SKM-1 (cell line): ENCODE measurements around the gene CACTIN.

Experiments used
- DNase-seq: peaks from one replicate; lab custom pipeline; 2025; ENCODE audit not compliant: unreplicated experiment; lab: John Stamatoyannopoulos, UW

Gene CACTIN

DNA sequence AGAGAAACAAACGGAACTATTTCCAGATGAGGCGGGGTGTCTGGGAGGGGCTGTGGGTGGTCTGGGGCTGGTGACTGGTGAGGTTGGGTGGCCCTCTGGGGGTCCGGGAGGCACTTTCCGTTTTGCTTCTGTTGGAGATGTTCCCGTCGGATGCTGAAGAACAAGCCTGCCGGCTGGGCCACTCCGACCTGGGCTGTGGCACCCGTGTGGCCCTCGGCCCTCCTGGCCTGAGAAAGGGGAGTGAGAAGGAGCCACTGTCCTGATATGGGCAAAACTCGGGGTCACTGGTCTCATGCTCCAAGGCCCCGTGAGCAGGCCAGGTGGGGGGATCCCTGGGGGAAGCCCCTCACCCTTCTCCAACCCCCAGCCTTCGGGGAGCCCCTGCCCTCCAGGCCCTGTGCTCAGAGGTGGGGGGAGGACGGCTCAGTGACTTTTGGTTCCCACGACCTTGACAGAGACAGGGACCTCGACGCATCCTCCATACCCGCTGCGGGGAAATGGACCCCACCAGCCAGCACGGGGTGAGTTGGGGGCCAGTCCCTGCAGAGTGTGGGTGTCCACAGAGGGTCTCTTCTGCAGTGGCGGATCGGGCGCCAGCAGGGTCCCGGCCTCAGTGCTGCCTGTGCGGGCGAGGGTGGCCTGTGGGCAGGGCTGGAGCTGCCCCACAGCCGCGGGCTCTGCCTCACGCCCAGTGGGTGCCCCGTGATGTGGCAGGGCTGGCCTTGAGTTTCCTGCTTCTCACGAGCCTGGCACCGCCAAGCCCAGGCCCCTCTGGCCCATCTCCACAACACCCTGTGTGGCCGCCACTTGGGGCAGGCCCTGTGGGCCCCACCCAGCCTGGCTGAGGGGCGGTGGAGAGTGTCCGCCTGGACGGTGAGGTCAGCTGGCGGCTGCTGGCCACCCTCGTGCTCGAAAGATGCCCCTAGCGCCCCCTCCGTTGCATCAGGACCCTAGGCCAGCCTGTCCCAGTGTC lies 15.6 kb downstream of the CACTIN start:
- DNase-seq = no peak

DNA sequence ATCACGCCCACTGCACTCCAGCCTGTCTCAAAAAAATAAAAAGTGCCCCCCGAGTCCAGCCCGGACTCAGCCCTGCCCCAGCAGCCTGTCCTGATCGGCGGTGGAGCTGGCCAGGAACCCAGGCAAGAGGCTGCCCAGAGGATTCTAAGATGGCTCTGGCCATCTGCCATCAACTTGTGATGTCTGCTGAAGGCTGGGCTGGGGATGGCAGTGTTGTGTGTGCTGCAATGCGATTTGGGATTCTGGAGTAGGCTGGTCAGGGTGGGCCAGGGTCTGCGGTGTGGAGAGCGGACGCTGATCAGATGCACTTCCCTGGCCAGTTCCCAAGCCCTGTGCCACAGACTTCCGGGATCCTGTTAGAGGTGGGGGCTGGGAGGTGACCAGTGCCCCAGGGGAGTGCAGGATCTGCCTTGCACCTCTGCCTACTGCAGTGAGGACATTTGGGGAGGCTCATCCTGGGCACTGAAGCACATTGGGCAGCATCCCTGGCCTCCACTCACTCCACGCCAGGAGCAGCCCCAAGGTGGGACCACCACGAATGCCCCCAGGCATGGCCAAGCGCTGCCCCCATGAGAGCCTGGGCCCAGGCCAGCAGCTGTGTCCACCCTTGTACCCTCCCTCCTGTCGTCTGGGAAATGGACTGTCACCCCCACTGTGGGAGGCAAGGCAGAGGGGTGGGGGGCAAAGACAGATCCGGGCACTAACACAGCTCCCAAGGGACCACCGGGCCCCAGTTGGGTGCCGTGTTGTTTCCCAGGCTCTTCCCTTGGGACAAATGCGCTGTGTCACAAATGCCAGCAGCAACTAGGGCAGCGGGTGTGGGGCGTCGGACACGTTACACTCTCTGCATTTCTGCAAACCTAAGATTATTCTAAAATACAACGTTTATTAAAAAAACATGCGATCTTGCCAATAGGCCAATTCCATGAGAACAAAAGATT lies 16.5 kb downstream of the CACTIN start:
- DNase-seq = no peak

DNA sequence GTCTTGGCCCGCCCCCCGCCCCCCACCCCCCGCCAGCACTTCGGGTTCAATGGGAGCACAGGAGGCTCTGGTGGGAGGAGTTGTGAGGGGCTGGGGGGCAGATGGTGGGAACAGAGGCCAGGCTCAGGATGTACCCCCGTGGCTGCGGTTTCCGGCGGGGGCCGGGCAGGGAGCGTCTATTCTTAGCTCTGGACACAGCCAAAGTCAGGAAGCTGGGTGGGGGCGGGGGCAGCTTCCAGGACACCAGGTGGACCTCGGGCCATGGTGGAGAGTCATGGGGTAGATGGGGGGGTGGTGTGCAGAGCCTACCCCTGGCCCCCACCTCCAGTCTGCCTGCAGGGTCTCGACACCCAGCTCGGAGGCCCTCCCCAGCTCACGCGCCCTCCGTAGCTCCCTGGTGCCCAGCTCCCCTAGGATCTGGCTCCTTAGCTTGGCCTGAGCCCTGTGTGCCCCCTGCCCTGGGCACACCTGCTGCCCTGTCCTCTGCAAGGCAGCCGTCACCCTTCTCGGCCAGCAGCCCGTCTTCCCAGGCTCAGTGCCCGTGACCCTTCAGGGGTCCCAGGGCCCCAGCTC lies 17.8 kb downstream of the CACTIN start:
- DNase-seq = no peak

DNA sequence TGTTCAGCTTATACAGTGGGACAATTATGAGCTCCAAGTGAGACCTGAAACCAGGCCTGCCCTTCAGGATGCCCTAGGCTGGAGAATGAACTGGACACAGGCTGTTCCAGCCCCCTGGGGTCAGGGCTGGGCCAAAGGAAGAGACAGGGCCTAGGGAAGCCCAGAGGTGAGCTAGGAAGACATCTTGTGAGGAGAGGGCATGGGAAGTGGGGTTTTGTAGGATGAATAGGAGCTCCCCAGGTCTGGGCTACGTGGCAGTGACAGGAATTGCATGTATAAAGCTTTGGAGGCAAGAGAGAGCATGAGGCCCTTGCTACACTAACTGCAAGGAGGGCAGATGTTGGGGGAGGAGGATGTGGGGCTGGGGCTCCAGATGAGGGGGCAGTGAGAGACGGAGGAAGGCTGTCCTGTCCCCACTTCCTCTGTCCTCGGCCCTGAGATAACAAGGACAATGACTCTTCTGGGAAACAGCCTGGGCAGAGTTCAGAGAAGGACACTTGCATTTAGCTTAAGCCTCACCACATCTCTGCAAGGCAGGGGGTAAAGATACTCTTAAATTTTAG lies 18.4 kb downstream of the CACTIN start:
- no peak for DNase-seq

DNA sequence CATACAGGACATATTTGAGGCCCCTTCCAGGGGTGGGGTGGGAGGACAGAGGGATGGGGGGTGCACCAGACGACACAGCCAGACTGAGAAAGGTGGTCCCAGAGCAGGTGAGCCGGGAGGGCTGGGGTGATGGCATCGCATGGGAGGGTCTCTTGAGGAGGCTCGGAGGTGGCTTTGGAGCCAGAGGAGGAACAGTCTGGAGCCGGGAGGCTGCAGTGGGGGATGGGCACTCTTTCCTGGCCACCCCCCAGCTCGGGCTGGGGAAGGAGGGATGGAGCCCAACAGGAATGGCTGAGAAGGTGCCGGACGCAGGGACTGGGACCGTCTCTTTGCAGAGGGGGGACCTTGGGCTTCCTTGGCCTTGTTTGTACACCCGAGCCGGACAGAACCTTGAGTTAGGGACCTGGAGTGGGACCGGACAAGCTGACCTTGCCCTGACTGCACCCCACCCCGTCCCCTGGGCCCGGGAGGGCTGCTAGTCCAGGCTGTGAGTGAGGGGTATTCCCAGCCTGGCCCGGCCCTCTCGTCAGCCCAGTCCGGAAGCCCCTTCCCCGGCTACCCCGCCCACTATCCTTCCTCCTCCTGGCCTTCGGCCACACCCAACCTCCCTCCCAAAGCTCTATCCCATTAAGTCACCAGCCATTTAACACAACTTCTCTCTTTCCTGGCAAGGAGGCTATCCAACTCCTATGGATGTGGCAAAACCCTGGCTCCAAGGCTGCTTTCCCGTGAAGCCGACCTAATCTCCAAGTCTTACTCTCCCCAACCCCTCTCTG lies 19.1 kb downstream of the CACTIN start:
- no peak for DNase-seq

DNA sequence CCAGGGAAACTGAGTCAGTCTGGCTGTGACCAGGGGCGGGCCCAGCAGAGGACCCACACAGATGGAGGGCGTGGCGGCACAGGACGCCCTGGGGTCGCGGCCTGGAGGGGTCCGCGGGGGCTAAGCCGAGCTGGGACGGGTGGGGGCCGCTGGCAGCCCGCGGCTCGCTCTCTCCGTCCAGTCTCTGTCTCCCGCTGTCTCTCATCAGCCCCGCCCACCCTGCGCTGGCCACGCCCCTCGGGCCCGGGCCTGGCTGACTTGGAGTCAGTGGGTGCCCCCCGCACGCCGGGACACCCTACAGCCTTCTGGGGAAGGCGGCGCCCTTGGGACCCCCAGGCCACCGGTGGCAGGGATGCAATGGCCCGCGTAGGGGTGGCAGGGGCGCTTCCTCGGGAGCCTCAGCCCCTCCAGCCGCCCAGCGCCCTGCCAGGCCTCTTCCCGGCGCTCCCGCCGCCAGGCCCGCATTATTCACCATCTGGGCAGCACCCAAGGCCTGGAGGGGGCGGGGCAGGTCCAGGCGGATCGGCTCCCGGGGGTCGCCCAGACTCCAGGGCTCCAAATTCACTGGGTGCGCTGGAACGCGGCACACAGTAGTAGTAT lies 19.8 kb downstream of the CACTIN start, which contains the start of gene TBXA2R:
Gene TBXA2R, minus strand, starts transcription at position 186 of the 600 bp plus-strand sequence. CDS start 6,241 bp downstream, outside the sequence.
- DNase-seq = no peak

DNA sequence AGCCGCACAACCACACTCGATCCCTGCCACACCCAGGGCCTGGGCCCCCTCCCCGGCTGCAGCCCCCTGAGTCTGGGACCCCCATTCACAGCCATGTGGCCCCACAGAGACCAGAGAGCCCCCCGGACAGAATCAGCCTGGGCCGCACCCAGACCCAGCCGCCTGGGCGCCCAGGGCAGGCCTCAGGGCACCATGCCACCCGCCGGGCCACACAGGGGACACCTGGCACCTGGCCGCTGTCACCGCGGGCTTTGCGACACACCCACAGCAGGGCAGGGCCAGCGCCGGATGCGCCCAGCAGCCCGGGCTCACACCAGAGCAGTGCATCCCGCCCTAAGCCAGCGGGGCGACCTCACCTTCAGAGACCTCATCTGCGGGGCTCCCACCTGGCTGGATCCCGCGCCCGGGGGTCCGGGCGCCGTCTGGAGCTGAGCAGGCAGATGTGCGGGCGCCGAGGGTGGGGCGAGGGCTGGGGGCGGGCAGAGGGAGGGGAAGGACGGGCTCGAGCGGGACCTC lies 20.4 kb downstream of the CACTIN start:
- no peak for DNase-seq

DNA sequence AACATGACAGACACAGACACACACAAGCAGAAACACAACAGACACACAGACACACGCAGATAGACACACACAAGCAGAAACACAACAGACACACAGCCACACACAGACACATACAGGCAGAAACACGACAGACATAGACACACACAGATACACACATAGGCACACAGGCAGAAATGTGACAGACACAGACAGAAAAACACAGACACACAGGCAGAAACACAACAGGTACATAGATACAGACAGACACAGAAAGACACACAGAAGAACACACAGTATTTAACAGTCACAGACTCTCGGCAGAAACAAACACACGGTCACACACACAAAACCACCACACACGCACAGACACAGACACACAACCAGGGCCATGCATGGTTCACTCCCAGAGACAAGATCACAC lies 20.8 kb downstream of the CACTIN start:
- no peak for DNase-seq

DNA sequence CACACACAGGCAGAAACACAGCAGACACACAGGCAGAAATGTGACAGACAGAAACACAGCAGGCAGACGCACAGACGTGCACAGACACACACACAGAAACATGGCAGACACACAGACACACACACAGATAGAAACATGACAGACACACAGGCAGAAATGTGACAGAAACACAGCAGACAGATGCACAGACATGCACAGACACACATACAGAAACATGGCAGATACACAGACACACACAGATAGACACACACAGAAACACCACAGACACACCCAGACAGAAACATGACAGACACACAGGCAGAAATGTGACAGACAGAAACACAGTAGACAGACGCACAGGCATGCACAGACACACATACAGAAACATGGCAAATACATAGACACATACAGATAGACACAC lies 21.2 kb downstream of the CACTIN start:
- no peak for DNase-seq

DNA sequence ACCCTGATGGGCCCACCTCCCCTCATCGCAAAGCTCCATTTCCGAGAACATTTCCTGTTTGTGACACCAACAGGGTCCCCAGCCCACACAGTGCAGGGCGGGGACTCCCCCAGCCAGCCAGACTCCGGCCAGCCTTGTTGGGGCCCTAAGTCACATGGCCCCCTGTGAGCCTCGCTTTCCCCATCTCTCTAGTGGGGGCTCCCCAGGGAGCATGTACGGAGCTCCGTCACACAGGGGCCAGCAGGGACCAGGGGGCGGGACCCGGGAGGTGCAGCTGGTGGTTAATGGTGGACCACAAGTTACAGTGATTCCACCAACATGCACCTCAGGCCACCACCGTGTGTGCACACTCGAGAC lies 21.6 kb downstream of the CACTIN start:
- DNase-seq = no peak

DNA sequence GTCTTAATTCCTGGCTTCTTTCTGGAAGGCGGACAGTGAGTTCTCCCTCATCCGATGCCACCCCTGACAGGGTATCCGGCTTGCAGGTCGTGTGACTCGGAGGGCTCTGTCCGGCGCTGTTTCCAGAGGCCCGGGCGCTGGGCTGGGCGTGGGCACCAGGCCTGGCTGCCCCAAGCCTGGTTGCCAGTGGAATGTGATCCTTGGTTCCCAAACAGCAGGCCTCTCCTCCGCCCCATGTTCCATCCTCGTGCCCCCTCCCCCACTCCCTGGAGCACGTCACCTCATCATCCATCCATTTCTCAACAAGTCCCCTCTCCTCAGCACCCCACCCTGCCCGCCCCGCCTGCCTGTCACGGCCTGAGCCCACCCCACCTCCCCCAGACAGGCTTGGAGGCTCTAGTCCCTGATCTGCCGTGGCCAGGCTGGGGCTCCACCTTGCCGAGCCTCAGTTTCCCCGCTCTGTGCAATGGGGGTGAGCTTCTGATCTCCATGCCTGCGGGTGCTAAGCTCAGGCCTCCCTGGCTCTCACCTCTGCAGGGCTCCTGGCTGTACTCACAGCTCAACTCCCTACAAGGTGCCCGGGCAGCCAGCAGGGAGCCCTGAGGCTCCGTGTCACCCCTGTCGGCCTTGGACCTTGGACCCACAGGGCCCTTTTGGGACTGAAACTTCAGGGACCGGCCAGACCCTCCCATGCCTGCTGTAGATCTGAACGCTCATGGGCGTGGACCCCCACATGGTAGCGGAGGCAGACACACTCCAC lies 22.2 kb downstream of the CACTIN start:
- no peak for DNase-seq

DNA sequence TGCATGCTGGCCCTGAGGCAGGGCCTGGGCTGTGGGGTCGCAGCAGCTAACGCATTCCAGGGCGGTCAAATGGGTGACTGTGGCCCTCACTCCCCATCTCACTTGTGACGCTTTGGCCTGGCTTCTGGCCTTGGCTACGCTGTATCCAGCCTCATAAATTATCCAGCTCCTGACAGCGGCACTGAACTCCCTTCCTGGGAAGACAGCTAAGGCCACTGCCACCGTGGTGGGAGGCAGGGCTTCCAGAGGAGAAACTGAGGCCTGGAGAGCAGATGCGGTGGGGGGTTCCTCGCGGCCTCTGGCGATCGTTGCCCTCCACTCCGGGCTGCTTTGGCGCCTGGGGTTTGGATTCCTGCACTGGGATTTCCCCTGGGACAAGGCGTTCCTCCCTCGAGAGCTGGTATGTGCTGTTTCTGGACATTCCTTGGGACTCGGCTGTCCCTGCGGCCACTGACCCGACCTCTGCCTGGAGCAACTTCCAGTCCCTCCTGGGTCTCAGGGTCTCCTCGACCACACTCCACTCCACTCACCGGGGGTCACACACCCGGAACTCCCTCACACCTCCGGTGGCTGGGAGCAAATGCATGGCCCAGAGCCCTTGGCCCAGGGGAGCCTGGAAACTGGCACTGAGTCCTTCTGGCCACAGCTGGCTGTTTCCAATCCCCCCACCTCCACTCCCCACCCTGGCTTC lies 23.3 kb downstream of the CACTIN start:
- no peak for DNase-seq

DNA sequence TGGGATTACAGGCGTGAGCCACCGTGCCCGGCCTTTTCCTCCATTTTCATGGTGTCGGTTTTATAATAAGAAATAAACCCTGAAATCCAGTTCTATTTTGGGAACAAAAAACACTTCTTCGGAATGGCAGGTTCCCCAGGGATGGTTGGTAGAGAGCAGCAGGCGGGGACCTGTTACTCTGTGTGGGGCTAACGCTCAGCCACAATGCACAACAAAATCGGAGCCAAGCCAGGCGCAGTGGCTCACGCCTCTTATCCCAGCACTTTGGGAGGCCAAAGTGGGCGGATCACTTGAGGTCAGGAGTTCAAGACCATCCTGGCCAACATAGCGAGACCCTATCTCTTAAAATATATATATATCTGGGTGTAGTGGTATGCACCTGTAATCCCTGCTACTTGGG lies 25.6 kb downstream of the CACTIN start:
- no peak for DNase-seq

DNA sequence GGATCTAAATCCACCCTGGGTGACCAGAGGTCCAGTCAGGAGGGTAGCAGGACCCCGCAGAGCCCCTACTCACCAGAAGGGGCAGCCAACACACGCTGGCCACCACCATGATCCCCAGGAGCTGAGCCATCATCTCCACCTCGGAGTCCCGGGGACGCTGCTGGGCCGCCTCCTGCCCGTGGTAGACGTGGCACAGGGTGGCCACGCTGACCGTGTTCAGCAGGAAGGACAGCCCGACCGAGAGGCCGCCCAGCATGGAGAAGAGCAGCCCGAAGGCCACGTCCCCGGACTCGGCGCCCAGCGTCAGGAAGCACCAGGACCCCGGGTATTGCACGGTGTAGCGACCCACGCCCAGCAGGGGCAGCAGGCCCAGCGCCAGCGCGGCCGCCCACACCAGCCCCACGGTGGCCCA lies 26.8 kb downstream of the CACTIN start:
- DNase-seq = no peak

DNA sequence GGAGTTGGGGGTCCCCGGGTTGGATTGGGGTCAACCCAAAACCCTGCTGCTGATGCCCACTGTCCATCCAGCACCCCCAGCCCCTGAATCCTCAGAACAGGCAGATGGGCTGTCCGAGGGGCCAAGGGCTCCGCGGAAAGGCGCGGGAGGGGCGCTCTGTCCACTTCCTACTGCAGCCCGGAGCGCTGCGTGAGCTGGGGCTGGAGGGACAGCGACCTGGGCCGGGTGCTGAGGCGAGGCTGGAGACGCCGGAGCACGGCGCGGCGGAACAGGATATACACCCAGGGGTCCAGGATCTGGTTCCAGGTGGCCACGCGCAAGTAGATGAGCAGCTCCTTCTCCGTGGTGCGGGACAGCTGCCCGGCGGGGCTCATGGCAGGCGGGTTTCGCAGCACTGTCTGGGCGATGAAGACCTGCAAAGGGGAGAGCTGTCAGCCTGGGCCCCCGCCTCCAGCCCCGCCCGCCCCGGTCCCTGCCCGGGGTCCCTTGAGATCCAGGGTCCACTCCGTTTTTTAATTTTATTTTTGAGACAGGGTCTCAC lies 31.0 kb downstream of the CACTIN start:
- no peak for DNase-seq

DNA sequence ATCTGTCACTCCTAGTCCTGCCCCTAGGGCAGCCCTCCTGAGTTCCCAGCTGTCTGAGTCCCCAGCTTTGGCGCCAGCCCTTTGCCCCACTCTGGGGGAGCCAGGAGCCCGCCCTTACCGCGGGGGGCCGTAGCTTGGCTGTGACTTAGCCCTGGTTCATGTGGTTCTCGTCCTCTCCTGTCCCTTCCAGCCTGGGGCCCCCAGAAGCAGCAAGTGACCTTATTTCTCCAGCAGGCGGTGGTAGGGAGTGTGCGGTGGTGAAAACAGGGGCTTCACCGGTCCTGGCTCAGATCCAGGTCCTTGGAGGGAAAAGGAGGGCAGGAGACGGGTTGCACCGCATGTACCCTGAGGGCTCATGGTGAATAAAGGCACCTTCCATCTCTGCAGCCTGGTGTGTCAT lies 33.4 kb downstream of the CACTIN start:
- DNase-seq = no peak

DNA sequence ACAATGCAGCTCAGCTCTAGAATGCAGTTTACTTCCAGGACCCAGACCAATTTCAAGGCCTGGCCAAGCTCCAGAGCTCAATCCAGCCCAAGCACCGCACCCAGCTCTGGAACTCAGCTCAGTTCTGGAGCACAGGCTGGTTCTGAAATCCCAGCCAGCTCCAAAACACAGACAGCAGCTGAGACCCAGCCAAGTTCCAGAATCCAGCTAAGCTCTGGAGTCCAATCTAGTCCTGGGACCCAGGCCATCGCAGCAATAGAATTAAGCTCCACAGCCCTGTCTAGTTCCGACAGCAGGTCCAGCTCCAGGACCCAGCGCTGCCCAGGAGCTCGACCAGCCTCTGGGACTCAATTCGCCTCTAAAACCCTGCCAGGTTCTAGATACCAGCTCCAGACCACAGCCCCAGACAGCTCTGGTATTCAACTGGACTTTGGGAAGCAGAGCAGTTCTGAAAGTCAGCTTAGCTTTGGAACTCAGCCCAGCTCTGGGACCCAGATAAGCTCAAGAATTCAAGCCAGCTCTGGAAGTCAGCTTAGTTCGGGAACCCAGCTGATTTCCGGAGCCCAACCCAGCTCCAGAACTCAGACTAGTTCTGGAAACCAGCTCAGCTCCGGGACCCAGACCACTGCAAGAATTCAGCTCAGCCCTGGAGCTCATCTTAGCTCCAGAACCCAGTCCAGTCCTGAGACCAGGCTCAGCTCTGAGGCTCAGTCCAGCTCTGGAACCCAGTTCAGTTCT lies 34.5 kb downstream of the CACTIN start:
- DNase-seq = no peak
